GM19043 (cell line): ENCODE data around the gene KCNA5.

Experiments
- ATAC-seq: cut with Tn5 transposase; IDR thresholded peaks from one replicate; pipeline ENCODE4 v1.9.1; 2021; ENCODE audit warnings: low read depth; ENCODE audit not compliant: unreplicated experiment

KCNA5 gene

GRCh38 chr12:5059358-5059757 lies 15.7 kb downstream of the KCNA5 start:
- no peak for ATAC-seq

GRCh38 chr12:5060958-5061357 lies 17.3 kb downstream of the KCNA5 start:
- no peak for ATAC-seq

DNA sequence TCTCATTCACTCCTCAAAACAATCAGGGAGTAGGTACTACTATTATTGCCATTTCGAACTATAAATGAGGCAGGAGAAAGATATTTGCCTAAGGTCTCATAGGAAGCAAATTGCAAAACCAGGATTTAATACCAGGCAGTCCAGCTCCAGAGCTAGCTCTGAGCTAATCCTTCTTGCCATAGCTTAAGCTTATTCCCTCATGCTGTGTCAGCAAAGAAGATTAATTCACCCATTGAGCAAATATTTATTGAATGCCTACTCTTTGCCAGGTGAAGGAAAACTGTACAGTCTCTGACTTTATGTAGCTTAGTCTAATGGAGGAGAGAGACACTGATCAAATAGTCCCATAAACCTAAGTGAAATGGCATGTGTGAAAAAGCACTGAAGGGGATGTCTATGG lies 19.5 kb downstream of the KCNA5 start:
- ATAC-seq = no peak

- no peak for ATAC-seq
These were observed 21.3 kb downstream of the KCNA5 start for GRCh38 chr12:5064913-5065490.

DNA sequence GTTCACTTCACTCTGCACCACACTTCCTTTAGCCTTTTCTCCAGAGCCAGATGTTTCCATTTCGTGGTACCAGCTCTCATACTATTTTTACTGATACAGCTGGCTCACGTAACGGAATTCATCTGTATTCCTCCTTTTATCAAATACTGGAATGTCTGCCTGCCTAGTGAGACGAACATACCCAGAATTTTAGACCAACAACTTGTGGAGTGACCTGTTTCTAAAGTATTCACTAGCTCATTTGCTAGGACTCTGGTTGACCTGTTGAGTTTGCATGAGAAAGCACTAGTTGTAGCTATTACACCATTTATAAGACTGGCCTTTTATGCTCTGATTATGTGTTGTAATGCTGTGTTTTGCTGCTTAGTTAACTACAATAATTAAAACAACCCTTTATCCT lies 22.6 kb downstream of the KCNA5 start:
- ATAC-seq = no peak

- ATAC-seq = no peak
These were observed 24.4 kb downstream of the KCNA5 start for GRCh38 chr12:5068126-5068525.

- ATAC-seq = no peak
These were observed 24.9 kb downstream of the KCNA5 start for GRCh38 chr12:5068619-5069018.

GRCh38 chr12:5070090-5070489 lies 26.4 kb downstream of the KCNA5 start:
- no peak for ATAC-seq

DNA sequence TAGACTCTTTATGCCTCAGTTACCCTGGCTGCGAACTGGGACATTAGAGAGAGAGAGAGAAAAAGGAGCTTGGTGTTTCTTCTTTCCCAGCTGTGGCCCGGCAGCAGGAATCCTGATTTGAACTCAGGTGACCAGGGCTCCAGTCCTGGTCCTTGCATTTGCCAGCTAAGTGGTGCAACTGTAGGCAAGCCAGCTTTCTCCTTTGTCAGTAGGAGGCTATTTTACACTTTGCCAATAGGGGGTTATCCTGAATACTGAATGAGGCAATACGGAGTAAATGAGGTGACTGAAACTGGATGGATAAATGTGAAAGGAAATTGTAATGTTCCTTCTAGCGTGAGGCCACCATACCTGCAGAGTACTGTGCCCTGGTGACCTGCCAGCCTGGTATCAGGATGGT lies 27.8 kb downstream of the KCNA5 start:
- ATAC-seq = no peak

DNA sequence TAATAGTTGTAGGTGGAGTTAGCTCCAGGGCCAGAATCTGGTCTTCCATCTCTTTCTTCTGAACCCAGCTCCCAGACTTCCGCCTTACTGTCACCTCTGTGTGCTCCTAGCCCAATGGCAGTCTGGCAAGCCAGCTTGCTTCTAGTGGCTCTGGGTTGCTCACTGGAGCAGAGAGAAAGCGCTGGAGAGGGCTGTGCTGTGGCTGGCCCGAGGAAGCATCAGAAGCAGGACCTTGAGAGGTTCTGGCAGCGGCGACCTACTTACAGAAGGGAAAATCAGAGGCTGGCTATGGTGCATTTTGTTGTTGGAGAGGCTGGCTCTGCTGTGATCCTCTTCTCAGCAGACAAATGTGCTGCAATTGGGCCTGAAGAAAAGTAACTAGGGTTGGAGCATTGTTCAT lies 28.6 kb downstream of the KCNA5 start:
- no peak for ATAC-seq

DNA sequence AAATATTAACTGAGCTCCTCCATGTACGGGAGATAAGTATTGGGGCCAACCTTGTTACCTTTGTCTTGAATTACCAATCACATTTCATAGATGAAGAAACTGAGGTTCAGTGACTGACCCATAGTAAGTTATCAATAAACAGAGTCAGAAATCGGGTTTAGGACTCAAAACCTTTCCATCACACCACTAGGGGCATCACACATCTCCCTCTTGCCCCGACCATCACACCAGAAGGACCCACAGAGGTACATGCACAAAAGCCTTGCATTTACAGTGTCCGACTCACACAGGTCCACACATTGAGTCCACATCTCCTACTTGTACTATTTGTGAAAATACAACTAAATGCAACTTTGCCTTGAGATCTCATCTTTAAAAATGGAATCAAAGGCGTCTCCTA lies 29.4 kb downstream of the KCNA5 start:
- ATAC-seq = no peak

DNA sequence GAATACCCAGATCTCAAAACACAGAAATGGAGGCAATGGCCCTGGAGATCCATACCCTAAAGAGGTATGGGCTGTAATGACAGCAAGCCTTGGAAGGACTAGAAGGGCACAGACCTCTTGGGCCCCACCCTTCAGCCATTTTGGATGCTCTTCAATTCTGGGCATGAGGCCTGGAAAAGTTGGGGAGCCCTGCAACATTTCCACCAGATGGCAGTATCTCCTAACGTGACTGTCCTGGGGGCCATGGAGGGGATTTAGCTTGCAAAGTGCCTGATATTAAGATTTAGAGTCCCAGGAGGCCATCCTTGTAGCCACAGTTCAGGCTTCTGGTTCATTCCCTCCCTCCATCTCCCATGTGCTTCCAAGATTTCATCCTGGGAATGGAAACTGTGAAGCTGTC lies 30.2 kb downstream of the KCNA5 start:
- ATAC-seq = no peak

DNA sequence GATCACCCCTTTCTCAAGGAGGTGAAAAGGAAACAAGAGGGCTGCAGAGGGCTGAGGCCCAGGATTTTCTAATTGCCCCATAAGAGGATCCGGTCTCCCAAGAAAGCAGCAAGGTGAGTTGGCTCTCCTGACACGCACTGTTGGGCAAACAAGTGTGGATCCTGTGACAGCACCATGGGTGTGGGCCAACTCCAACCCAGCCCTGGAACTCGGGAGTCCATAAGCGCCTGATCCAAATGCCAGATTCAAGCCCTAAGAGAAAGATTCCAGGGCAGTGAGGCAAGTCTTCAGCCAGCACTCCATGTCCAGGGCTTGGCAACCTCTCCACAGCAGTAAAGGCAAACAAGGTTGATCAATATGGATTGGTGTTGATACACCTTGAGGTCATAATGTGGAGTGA lies 33.1 kb downstream of the KCNA5 start:
- no peak for ATAC-seq

- no peak for ATAC-seq
These were observed 34.7 kb downstream of the KCNA5 start for GRCh38 chr12:5078423-5078822.

DNA sequence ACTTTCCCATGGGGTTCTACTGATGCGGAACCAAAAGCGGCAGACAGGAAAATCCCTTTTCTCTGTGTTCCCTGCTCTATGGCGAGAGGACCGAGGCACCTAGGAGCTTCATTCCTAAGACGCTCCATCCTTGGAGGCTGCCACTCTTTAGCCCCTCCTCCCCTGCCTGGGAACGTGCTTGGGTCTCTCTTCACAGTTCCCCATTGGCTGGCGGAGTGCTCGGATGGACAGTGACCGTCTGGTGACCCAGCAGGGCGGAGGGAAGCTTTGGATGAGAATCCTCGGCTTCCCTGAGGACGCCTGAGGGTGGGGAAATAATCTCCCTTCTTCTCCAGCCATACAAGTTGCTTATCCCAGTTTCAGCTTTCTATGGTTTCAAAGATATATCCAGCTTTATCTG lies 37.3 kb downstream of the KCNA5 start:
- no peak for ATAC-seq

DNA sequence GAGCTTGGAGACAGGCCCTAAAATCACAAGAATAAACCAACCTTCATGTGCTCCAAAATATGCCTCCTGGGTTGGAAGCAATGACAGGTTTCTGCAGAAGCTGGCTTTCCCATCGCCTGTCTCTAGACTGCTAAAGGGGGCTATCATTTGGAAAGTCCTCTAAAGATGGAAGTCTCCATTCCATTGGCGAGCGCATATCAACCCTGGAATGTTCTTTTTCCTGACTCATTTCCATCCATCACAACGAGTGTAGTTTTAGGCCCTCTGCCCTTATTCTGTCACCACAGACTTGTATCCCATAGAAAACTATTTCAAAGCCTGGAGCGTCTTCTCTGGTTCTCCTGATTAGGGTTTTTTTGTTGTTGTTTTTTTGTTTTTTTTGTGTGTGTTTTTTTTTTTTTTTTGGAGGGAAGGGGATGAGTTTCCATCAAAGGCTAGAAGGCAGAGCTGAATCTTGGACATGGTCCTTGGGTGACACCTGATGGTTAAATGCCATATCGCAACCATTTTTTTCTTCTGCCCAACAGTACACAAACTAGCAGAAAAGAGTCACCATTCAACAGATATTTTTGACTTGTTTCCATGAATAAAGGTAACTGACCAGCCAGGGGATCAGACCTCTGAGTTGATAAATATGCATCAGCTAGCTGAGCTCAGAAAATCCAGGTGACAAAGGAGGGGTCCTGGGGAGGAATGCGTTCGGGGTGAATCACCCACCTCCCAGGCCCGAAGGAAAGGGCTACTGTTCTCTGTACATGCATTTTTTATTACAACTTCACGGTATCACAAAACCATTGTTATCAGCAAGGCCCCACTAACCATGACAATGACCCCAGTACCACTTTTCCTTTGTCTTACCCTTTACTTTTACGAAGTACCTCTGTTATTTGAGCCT lies 40.5 kb downstream of the KCNA5 start:
- no peak for ATAC-seq

- no peak for ATAC-seq
These were observed 42.2 kb downstream of the KCNA5 start for GRCh38 chr12:5085896-5086295.

- ATAC-seq = no peak
These were observed 44.3 kb downstream of the KCNA5 start for GRCh38 chr12:5087831-5088554.

- ATAC-seq = no peak
These were observed 45.0 kb downstream of the KCNA5 start for GRCh38 chr12:5088586-5089264.

GRCh38 chr12:5094551-5094950 lies 50.9 kb downstream of the KCNA5 start:
- no peak for ATAC-seq

DNA sequence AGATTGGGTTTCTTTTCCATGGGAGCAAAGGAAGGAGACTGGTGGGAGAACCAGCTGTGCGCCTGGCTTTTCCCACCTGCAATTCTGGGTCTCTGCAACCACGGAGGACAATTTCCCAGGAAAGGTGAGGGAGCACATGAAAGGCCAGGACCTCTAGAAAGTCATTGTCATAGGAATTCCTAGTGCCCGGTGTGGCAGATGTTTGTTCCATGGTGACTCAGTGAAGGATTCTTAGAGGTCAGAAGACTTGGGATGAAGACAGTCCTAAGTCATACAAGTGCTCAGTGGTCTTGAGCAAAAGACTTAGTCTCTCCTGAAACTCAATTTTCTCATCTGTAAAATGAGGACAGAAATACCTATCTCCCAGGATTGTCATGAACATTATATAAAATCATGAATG lies 51.3 kb downstream of the KCNA5 start:
- ATAC-seq = no peak
